DND-41 (cell line): ENCODE data around the gene DNAJC12.

ENCODE experiments used
- CTCF ChIP-seq: IDR thresholded peaks from 2 replicates; pipeline ENCODE4 v1.5.1; 2012; ENCODE audit warnings: borderline replicate concordance, low read length, moderate library complexity, mild to moderate bottlenecking; ENCODE audit not compliant: poor library complexity, severe bottlenecking; ENCODE audit errors: extremely low read depth
- EZH2 ChIP-seq: IDR thresholded peaks from 3 replicates; pipeline ENCODE4 v1.6.1; 2012; ENCODE audit warnings: borderline replicate concordance, low read depth, mild to moderate bottlenecking, moderate library complexity, low read length, inconsistent platforms; ENCODE audit not compliant: severe bottlenecking

GRCh38 chr10:67868132-67868531 lies 30.1 kb upstream of the DNAJC12 start:
- TF ChIP-seq CTCF = no peak
- TF ChIP-seq EZH2 = no peak
